HepG2 (cell line): Measurements from ENCODE around the gene APPBP2. TPM values are rescaled to one million over a fixed set of nuclear protein-coding genes. Genes with fewer than 3 reads are reported as not detected.
A peak's percentile ranks its signal among the peaks of the same experiment; 100 is the strongest.

ENCODE experiments used
- ARNT2 ChIP-seq: sonication (generic); formaldehyde crosslinking; IDR thresholded peaks from 2 replicates; pipeline ENCODE4 v1.8.0; 2022; ENCODE audit warnings: mild to moderate bottlenecking, low read depth, missing genetic modification reagents, moderate library complexity
- CBX1 ChIP-seq: IDR thresholded peaks from one replicate; pipeline ENCODE4 v1.6.1; 2016; ENCODE audit warnings: antibody characterized with exemption, low read depth
- CREM ChIP-seq, 2 experiments: sonication (generic) in 1 of 2; formaldehyde crosslinking in 1 of 2; IDR thresholded peaks; 2 replicates each; pipeline versions ENCODE4 v1.4.0 to v1.6.1; 2016 to 2020; ENCODE audit warnings: antibody characterized with exemption in 1 of 2, mild to moderate bottlenecking in 1 of 2, missing genetic modification reagents in 1 of 2
- DR1 ChIP-seq: sonication (generic); formaldehyde crosslinking; IDR thresholded peaks from 2 replicates; pipeline ENCODE4 v1.8.0; 2021; ENCODE audit warnings: mild to moderate bottlenecking, missing genetic modification reagents, inconsistent platforms
- IKZF1 ChIP-seq: fragments of 450-650 bp; IDR thresholded peaks from 2 replicates; pipeline ENCODE4 v1.7.1; 2016
- KDM4B ChIP-seq: sonication (generic); formaldehyde crosslinking; IDR thresholded peaks from 2 replicates; pipeline ENCODE4 v1.4.0; 2020; ENCODE audit warnings: missing genetic modification reagents
- MEIS1 ChIP-seq: sonication (generic); formaldehyde crosslinking; IDR thresholded peaks from 2 replicates; pipeline ENCODE4 v1.9.0; 2021; ENCODE audit warnings: mild to moderate bottlenecking, missing genetic modification reagents, moderate library complexity, borderline replicate concordance
- RFX1 ChIP-seq: fragments of 450-650 bp; IDR thresholded peaks from 2 replicates; pipeline ENCODE4 v1.6.1; 2017
- SP5 ChIP-seq: IDR thresholded peaks from 2 replicates; pipeline ENCODE4 v1.6.1; 2016; ENCODE audit warnings: low read depth, borderline replicate concordance
- TBP ChIP-seq: sonication (generic); formaldehyde crosslinking; IDR thresholded peaks from 2 replicates; pipeline ENCODE4 v1.5.0; 2020; ENCODE audit warnings: missing genetic modification reagents
- ZBTB10 ChIP-seq: sonication (generic); formaldehyde crosslinking; IDR thresholded peaks from 2 replicates; pipeline ENCODE4 v1.4.0; 2020; ENCODE audit warnings: missing genetic modification reagents, borderline replicate concordance
- ZC3H13 ChIP-seq: sonication (generic); formaldehyde crosslinking; IDR thresholded peaks from 2 replicates; pipeline ENCODE4 v1.8.1; 2023; ENCODE audit warnings: mild to moderate bottlenecking, missing genetic modification reagents, moderate library complexity
- ZFP36L1 ChIP-seq: sonication (generic); formaldehyde crosslinking; IDR thresholded peaks from 2 replicates; pipeline ENCODE4 v1.8.0; 2022; ENCODE audit warnings: mild to moderate bottlenecking, missing genetic modification reagents, moderate library complexity
- ZNF18 ChIP-seq: sonication (generic); formaldehyde crosslinking; IDR thresholded peaks from 2 replicates; pipeline ENCODE4 v1.8.0; 2022; ENCODE audit warnings: mild to moderate bottlenecking, missing genetic modification reagents; ENCODE audit not compliant: insufficient replicate concordance
- ZNF253 ChIP-seq: sonication (generic); formaldehyde crosslinking; IDR thresholded peaks from 2 replicates; pipeline ENCODE4 v1.8.0; 2022; ENCODE audit warnings: mild to moderate bottlenecking, missing genetic modification reagents, borderline replicate concordance
- ZNF282 ChIP-seq: fragments of 450-650 bp; IDR thresholded peaks from 2 replicates; pipeline ENCODE4 v1.6.1; 2018; ENCODE audit not compliant: partially characterized antibody
- ZNF335 ChIP-seq: sonication (generic); formaldehyde crosslinking; IDR thresholded peaks from 2 replicates; pipeline ENCODE4 v1.4.0; 2020; ENCODE audit warnings: missing genetic modification reagents
- ZNF609 ChIP-seq: sonication (generic); formaldehyde crosslinking; IDR thresholded peaks from 2 replicates; pipeline ENCODE4 v1.4.0; 2020; ENCODE audit warnings: mild to moderate bottlenecking, missing genetic modification reagents, borderline replicate concordance
- ZSCAN21 ChIP-seq: sonication (generic); formaldehyde crosslinking; IDR thresholded peaks from 2 replicates; pipeline ENCODE4 v1.8.0; 2022; ENCODE audit warnings: mild to moderate bottlenecking, missing genetic modification reagents, moderate library complexity, borderline replicate concordance
- polyA plus RNA-seq, 8 experiments: library from polyadenylated mRNA; depleted of rRNA in 3 of 8; stranded (reverse) in 7 of 8; unstranded in 1 of 8; fragments of >200 nt; fragmentation: Illumina TruSeq in 4 of 8; extraction: Trizol in 4 of 8; gene quantifications; 2 replicates each; pipeline versions ENCODE4 v1.2.1 to v1.2.3, GENCODE V29; 2011 to 2016; ENCODE audit warnings: low read depth in 4 of 8, missing spikeins in 1 of 8, mixed read lengths in 1 of 8; ENCODE audit not compliant: insufficient read depth in 1 of 8
- total RNA-seq, 5 experiments: library from RNA; depleted of rRNA; stranded (reverse); fragments of >200 nt; fragmentation: Illumina TruSeq; extraction: Trizol; gene quantifications; 2 replicates each; pipeline ENCODE4 v1.2.3, GENCODE V29; 2016; ENCODE audit warnings: low read depth in 1 of 5

APPBP2 gene
- total and polyA plus RNA-seq, 2 of the 13 experiments (the other 11 are each of a cell fraction or from before 2014, with no cell fraction given): 17.5 to 45.8 TPM

- TF ChIP-seq ZNF609 (no peak), ARNT2 (0 out of 2 replicates have a peak, but pooled peaks have one; percentile 15), ZSCAN21 (CRISPR knock-in tag) (no peak), ZFP36L1 (CRISPR knock-in tag) (no peak), ZNF335 (CRISPR knock-in tag) (no peak), ZNF18 (no peak), ZNF253 (CRISPR knock-in tag) (no peak), ZBTB10 (CRISPR knock-in tag) (no peak), RFX1 (no peak), CBX1 (no peak), ZC3H13 (CRISPR knock-in tag) (no peak), KDM4B (CRISPR knock-in tag) (no peak), IKZF1 (no peak), ZNF282 (no peak), MEIS1 (no peak), TBP (CRISPR knock-in tag) (no peak), SP5 (no peak), DR1 (CRISPR knock-in tag) (no peak), CREM (IDR thresholded peaks at IDR 0.05) (no peak), CREM (CRISPR knock-in tag; IDR thresholded peaks at IDR 0.05) (no peak)
Observed at GRCh38 chr17:60422162-60422665, 103.8 kb downstream of the APPBP2 start, which contains the start of gene CHCT1 (continued).
